GM21723 (cell line): ENCODE measurements around the gene MCTS1.
A peak's percentile ranks its signal among the peaks of the same experiment; 100 is the strongest.
"Not testable (repeated sequence)": the region's sequence is repeated elsewhere in the genome, so short reads cannot be mapped to it uniquely, and the experiment has no call there.

ENCODE experiments used
- ATAC-seq: cut with Tn5 transposase; IDR thresholded peaks from one replicate; pipeline ENCODE4 v1.9.1; 2021; ENCODE audit warnings: mild to moderate bottlenecking, moderate library complexity; ENCODE audit not compliant: unreplicated experiment

The MCTS1 gene

DNA sequence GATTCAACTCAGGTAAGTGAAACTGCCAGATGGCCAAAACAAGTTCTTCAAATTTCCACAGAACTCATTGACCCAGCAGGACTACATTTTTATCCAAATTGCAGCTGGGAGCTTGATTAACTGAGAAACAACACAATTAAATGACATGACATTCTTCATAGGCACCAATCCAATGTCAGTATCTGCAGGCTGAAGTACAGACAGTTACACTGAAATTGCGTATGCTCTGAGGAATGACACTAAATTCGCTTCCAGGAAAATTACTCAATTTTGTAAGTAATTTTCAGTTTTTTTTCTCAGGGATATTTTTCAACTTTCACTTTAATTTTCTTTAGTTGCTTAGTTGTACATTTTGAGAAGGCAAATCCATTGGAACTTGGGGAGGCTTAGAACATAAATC is 21.5 kb downstream of the MCTS1 start:
- ATAC-seq, result no peak

DNA sequence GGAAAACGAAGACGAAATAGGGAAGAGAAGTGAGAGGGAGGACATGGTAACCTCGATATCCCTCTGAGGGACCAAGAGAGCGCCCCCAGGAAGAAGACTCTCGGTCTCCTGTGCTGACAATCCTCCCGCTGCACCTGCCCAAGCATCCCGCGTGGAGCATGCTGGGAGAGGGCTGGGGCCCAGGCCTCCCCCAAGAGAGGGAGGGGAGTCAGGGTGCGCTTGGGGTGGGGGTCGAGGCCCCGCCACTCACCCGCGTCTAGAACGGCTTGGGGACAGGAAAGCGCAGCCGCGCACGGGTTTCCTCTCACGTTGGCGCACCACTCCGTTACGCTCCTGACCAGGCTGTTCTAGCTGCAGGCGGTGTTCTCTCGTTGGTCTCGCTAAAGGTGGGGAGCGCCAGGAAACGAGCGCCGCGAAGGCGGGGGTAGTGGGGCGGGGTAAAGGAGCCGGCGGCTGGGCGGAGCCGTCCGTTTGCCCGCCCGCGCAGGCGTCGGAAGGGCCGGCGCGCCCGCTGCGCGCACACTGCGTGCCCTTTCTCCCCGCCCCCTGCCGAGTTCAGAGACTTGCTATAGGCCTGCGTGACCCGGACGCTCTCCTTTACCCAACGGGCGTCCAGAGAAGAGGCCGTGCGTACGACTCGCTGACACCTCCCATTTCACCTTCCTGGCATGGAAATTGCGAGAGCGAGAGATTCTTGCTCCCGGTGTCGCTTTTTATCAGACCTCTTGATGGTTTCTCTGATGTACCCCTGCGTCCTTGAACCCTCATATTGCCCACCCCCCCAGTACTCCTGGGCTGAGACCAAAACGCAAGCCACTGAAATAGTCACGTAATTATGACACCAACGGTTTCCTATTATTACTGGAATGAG is 26.0 kb downstream of the MCTS1 start, which contains the start of gene C1GALT1C1:
C1GALT1C1 (minus strand) TSS at position 388 of the 871 bp plus-strand sequence. CDS start 2,888 bp downstream, outside the sequence.
- ATAC-seq, result peak; percentile 96

DNA sequence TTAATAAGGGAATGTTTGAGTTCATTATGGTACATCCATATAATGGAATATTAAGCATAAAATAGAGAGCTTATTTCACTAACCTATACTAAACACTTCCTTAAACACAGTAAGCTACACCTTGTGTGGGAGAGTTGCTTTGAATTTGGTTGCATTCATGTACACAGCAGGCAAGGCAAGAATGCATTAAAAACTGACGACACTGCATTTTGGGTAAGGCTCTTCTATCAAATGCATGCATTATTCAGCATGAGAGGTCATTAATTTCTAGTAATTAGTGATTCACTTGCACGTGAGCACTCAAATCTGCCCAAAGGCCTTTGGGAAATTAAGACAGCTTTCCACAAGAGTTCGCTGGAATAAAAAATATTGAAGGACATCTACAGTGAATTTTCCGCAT is 34.7 kb downstream of the MCTS1 start:
- no peak for ATAC-seq

DNA sequence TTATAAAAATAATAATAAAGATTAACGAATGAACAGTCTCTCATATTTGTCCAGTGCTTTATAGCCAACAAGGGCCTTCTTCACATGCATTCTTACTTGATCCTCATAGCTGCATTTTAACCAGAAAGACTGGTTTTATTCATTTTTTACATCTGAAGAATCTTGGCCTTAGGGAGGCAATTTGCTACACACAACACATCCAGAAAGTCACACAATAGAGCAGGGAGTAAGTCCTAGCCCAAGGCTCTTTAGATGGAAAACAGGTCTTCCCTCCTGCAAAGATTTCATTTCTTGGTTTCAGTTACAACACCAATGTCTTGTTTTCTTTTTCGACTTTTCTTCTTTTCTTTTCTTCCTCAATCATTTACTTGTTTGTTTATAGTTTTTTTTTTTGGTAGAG is 39.0 kb downstream of the MCTS1 start:
- no peak for ATAC-seq

DNA sequence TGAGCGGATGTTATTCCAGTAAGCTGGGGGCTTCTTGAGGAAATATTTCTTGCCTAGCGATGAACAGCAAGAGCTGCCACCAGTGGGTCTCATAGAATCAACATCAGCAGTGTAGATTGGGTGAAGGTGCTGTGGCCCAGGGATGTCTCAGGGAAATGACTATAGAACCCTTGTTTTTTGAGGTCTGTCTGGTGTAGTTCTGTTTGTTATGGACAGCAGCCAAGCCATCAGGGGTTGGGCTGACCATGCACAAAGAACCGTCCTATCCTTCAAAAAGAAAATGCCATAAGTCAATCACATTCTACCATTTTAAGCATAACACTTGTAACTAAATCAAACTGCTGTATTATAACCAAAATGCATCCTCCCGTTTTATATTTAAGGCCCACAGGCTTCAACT is 43.2 kb downstream of the MCTS1 start:
- no peak for ATAC-seq

DNA sequence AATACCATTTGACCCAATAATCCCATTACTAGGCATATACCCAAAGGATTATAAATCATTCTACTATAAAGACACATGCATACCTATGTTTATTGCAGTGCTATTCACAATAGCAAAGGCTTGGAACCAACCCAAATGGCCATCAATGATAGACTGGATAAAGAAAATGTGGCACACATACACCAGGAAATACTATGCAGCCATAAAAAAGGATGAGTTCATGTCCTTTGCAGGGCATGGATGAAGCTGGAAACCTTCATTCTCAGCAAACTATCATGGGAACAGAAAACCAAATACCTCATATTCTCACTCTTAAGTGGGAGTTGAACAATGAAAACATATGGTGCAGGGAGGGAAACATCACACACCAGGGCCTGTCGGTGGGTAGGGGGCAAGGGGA is 48.4 kb downstream of the MCTS1 start:
- ATAC-seq, result not testable (repeated sequence)

DNA sequence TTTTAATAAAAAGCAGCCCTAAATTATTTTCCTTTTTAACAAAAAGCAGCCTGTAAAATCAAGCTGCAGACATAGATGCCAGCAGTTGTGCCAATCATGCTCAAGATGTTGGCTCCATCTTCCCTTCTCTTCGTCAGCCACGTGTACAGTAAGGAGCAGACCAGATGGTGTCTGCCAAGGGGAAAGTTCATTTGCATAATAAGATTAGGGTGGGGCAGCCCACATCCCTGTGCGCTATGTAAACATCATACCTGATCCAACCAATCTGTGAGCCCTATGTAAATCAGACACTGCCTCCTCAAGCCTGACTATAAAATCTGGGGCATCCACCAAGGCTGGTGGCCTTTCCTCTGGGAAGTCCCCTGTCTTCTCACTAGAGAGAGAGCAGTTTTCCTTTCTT is 49.1 kb downstream of the MCTS1 start:
- no peak for ATAC-seq

DNA sequence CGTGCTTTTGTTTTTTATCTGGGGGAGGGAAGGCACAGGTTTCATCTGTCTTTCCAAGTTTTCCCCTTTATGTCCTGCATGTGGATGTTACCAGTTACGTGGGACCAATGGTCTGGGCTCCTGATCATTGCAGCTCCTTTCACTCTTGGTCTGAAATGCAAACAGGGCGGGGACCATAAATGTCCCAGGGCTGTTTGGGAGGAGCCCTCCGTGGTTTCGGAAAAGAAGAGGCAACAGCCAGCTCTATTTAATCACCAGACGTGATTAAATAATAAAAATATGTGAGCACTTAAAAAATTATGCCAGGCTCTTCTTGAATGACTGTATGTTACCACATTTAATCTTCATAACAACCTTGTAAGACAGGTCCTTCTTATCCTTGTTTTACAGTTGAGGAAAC is 56.7 kb downstream of the MCTS1 start:
- no peak for ATAC-seq
